Adrenal gland (tissue), 12 donors: ENCODE measurements around the gene LGALS3BP. TPM values are rescaled to one million over a fixed set of nuclear protein-coding genes. Genes with fewer than 3 reads are reported as not detected.
A peak's percentile ranks its signal among the peaks of the same experiment; 100 is the strongest.

Experiments used
- DNase-seq, 7 donors: peaks; one replicate each; pipeline ENCODE4 v3.0.0-alpha.2; 2019 to 2020
- H3K27ac ChIP-seq, 5 donors: fragments of 200-600 bp; sonication (generic) in 4 of 5; 1 replicate in 3 of 5; 2 replicates in 2 of 5; pipeline versions ENCODE4 v1.5.1 to v1.8.0; 2016 to 2020; ENCODE audit warnings: mild to moderate bottlenecking in 1 of 5
- H3K27me3 ChIP-seq: fragments of 200-600 bp; 2 replicates; pipeline ENCODE4 v1.8.0; 2021
- H3K36me3 ChIP-seq, 2 donors: fragments of 200-600 bp; replicated peaks in 1 of 2; 1 replicate in 1 of 2; 2 replicates in 1 of 2; pipeline versions ENCODE4 v1.5.1 to v1.8.0; 2018 to 2022
- H3K4me1 ChIP-seq, 2 donors: fragments of 200-600 bp; replicated peaks in 1 of 2; 1 replicate in 1 of 2; 2 replicates in 1 of 2; pipeline versions ENCODE4 v1.5.1 to v1.8.0; 2018 to 2021
- H3K4me3 ChIP-seq, 4 donors: fragments of 200-600 bp; sonication (generic) in 3 of 4; one replicate each; pipeline ENCODE4 v1.5.1; 2016 to 2018
- H3K9me3 ChIP-seq, 3 donors: fragments of 200-600 bp; sonication (generic) in 1 of 3; replicated peaks in 1 of 3; 1 replicate in 2 of 3; 2 replicates in 1 of 3; pipeline versions ENCODE4 v1.5.1 to v1.8.0; 2016 to 2021
- CTCF ChIP-seq, 6 experiments: fragments of 450-650 bp in 4 of 6; fragments of 200-600 bp in 2 of 6; sonication (generic) in 1 of 6; IDR thresholded peaks; 1 replicate in 5 of 6; 2 replicates in 1 of 6; pipeline versions ENCODE4 v1.5.1 to v1.8.0; 2016 to 2021; ENCODE audit warnings: antibody characterized with exemption in 6 of 6, mild to moderate bottlenecking in 2 of 6, moderate library complexity in 1 of 6
- POLR2A ChIP-seq, 2 donors: fragments of 450-650 bp; IDR thresholded peaks; one replicate each; pipeline ENCODE4 v1.6.1; 2017; ENCODE audit warnings: antibody characterized with exemption in 2 of 2, mild to moderate bottlenecking in 2 of 2, moderate library complexity in 1 of 2
- WGBS, 4 donors: extraction: QIAGEN DNeasy Blood & Tissue Kit in 2 of 4; methylation state at CpG; one replicate each; pipeline versions ENCODE4 v1.1.5 to v1.1.7; 2013 to 2017; 5-methylcytosine and 5-hydroxymethylcytosine counted together
- intact Hi-C, 2 donors: fragments of 100-400 bp; cut with DNase I; formaldehyde crosslinking; loops; one replicate each; pipeline versions ENCODE4 v1.14.1 to v1.15.0; 2022 to 2023
- polyA plus RNA-seq, 3 donors: library from polyadenylated mRNA; stranded (reverse); fragments of 200-250 nt in 2 of 3; fragments of 350-450 nt in 1 of 3; fragmentation: Illumina TruSeq in 1 of 3; extraction: RNeasy Lipid Tissue Mini Kit (QIAGEN cat#74804) in 1 of 3; gene quantifications; one replicate each; pipeline ENCODE4 v1.2.3, GENCODE V29; 2013 to 2014
- total RNA-seq, 9 donors: library from RNA; depleted of rRNA in 4 of 9; stranded (reverse); fragments of >200 nt in 4 of 9; fragments of 120-200 nt in 1 of 9; fragmentation: NEBNext Ultra II Directional in 1 of 9; extraction: Animal tissue kit (Norgen Biotek cat#: 25700) in 1 of 9; gene quantifications; one replicate each; pipeline versions ENCODE4 v1.1.0 to v1.2.4, GENCODE V29; 2013 to 2023
- donor health status: healthy with polysubstance abuse.
- donor health status: Bipolar disorder and iron deficiency.
- donor health status: DM: yes; HTN: yes; CAD: no.
- donor health status: DM: no; HTN: no; CAD: no.
- donor health status: DM: no; HTN: no; CAD: no.
- donor health status: DM: yes; HTN: yes; CAD: no.

Gene LGALS3BP
- total and polyA plus RNA-seq, 12 donors, result 144 to 1,588 (median 726) TPM

- 4 to 6% (median 4%) methylated on average over 7 to 64 of the region's 64 CpGs for WGBS, 4 donors
- H3K4me1 ChIP-seq, result peaks cover 23 to 50% of the 10 kb centered on the region in 2 donors
- no peaks in the 10 kb centered on the region for H3K9me3 ChIP-seq
- intact Hi-C loops, result no loop called here
- DNase-seq, result no peak
- peak overlapping the region in 3 of 4 donors; percentile 48 to 80 (median 62) for H3K4me3 ChIP-seq
- H3K27me3 ChIP-seq, result no peaks in the 10 kb centered on the region
- H3K27ac ChIP-seq, result peak overlapping the region in 4 of 5 donors; percentile 59 to 96 (median 78)
- no peaks in the 10 kb centered on the region for H3K36me3 ChIP-seq
- TF ChIP-seq POLR2A (IDR thresholded peaks at IDR 0.05) (no peak), CTCF (IDR thresholded peaks at IDR 0.05) (no peak)
These were observed 55.1 kb downstream of the LGALS3BP start for GRCh38 chr17:78924481-78925151.

- no peaks in the 10 kb centered on the region for H3K9me3 ChIP-seq
- H3K27ac ChIP-seq, result peak overlapping the region in 4 of 5 donors; percentile 59 to 96 (median 78)
- H3K4me3 ChIP-seq, result peak overlapping the region in 3 of 4 donors; percentile 33 to 80 (median 62)
- no peaks in the 10 kb centered on the region for H3K27me3 ChIP-seq
- peaks cover 23 to 56% of the 10 kb centered on the region in 2 donors for H3K4me1 ChIP-seq
- intact Hi-C loops, result no loop called here
- WGBS, 4 donors, result 28 to 47% (median 45%) methylated on average over 9 to 28 of the region's 28 CpGs
- TF ChIP-seq CTCF (IDR thresholded peaks at IDR 0.05) (no peak), POLR2A (IDR thresholded peaks at IDR 0.05) (peak in 1 of 2 donors; percentile 19)
- H3K36me3 ChIP-seq, result no peaks in the 10 kb centered on the region
- DNase-seq, result peak in 4 of 7 donors; percentile 46 to 65 (median 50)
These were observed 55.9 kb downstream of the LGALS3BP start for GRCh38 chr17:78923660-78924453.

GRCh38 chr17:78922816-78923498, 56.8 kb downstream of the LGALS3BP start:
- peak overlapping the region in 2 of 5 donors; percentile 82 to 96 for H3K27ac ChIP-seq
- TF ChIP-seq POLR2A (IDR thresholded peaks at IDR 0.05), result no peak
- TF ChIP-seq CTCF (IDR thresholded peaks at IDR 0.05), result no peak
- H3K4me3 ChIP-seq, result no peak overlapping the region
- no peaks in the 10 kb centered on the region for H3K27me3 ChIP-seq
- H3K9me3 ChIP-seq, result no peaks in the 10 kb centered on the region
- H3K36me3 ChIP-seq, result no peaks in the 10 kb centered on the region
- peaks cover 23 to 62% of the 10 kb centered on the region in 2 donors for H3K4me1 ChIP-seq
- WGBS, 4 donors, result 62 to 74% (median 71%) methylated on average over 6 to 13 of the region's 13 CpGs
- intact Hi-C loops, result no loop called here
- no peak for DNase-seq
